Activated CD8-positive, alpha-beta memory T cell treated with anti-CD3 and anti-CD28 coated beads, Interleukin-2, amount 50 U/mL, for 4 hours (primary cell): Measurements from ENCODE around the gene TREM2.

Experiments
- DNase-seq: peaks from one replicate; pipeline ENCODE4 v3.0.0-alpha.2; 2020

The TREM2 gene

GRCh38 chr6:41182069-41183034, 19.4 kb upstream of the TREM2 start:
- DNase-seq: no peak

GRCh38 chr6:41181566-41181965, 18.6 kb upstream of the TREM2 start:
- DNase-seq: no peak

- DNase-seq: no peak
Measured at GRCh38 chr6:41179163-41179562, 16.2 kb upstream of the TREM2 start.

- no peak for DNase-seq
Measured at GRCh38 chr6:41177695-41178094, 14.8 kb upstream of the TREM2 start.

GRCh38 chr6:41177287-41177686, 14.4 kb upstream of the TREM2 start:
- no peak for DNase-seq

GRCh38 chr6:41176189-41176588, 13.3 kb upstream of the TREM2 start:
- no peak for DNase-seq

- DNase-seq: no peak
Measured at GRCh38 chr6:41175084-41175483, 12.2 kb upstream of the TREM2 start.

GRCh38 chr6:41174610-41175009, 11.7 kb upstream of the TREM2 start:
- DNase-seq: no peak

GRCh38 chr6:41171908-41172307, 9.0 kb upstream of the TREM2 start:
- no peak for DNase-seq

GRCh38 chr6:41170547-41171160, 7.7 kb upstream of the TREM2 start:
- DNase-seq: no peak

- no peak for DNase-seq
Measured at GRCh38 chr6:41167173-41167963, 4.5 kb upstream of the TREM2 start.

GRCh38 chr6:41164551-41165120, 1.7 kb upstream of the TREM2 start:
- DNase-seq: no peak

- DNase-seq: no peak
Measured at GRCh38 chr6:41163419-41163717, 452 bp upstream of the TREM2 start.

GRCh38 chr6:41161851-41162552, 914 bp downstream of the TREM2 start:
- DNase-seq: no peak

- DNase-seq: no peak
Measured at GRCh38 chr6:41161380-41161779, 1.5 kb downstream of the TREM2 start.

- DNase-seq: no peak
Measured at GRCh38 chr6:41160933-41161332, 2.0 kb downstream of the TREM2 start.

- no peak for DNase-seq
Measured at GRCh38 chr6:41159415-41160082, 3.4 kb downstream of the TREM2 start.

- DNase-seq: no peak
Measured at GRCh38 chr6:41157323-41157722, 5.6 kb downstream of the TREM2 start.

- no peak for DNase-seq
Measured at GRCh38 chr6:41156771-41157170, 6.1 kb downstream of the TREM2 start.

GRCh38 chr6:41156001-41156400, 6.9 kb downstream of the TREM2 start:
- no peak for DNase-seq

- no peak for DNase-seq
Measured at GRCh38 chr6:41155132-41155805, 7.6 kb downstream of the TREM2 start.
